ENCODE results near the gene DSCAM. TPM values are rescaled to one million over a fixed set of nuclear protein-coding genes. Genes with fewer than 3 reads are reported as not detected.
"Not testable (repeated sequence)": the region's sequence is repeated elsewhere in the genome, so short reads cannot be mapped to it uniquely, and the experiment has no call there.

DSCAM gene
- total RNA-seq, 1 experiment from 2014 or later, result not detected

DNA sequence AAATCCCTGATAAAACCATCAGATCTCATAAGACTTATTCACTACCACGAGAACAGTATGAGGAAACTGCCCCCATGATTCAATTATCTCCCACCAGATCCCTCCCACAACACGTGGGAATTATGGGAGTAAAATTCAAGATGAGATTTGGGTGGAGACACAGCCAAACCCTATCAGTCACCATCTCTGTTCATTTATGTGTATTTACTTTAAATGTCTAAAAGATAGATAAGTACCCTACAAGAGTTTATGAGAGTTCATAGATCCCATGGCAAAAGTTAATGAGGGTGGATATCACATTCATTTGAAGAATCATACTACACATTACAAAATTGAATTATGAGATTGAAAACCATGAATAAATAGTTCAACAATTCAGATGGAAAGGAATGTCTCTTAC is 526.2 kb downstream of the DSCAM start:
- DNase-seq (ENCODE audit: low spot score), result not testable (repeated sequence)

DNA sequence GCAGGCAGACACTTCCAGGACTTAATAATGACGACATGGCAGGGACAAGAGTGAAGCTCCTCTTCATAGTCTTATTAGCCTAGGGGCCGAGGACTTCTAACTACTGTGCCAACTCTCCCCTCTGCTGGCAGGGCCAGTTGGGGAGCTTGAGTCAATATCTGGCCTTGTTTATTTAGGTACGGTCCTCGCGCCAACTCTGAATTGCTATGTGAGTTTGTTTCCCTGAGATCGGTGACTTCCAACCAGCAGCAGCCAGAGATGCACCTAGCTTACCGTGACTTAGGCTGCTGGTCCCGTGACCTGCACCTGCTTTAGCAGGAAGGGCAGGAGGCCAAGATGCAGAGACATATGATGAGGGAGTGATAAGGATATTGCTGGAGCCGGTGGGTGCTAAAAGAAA is 528.6 kb downstream of the DSCAM start:
- DNase-seq (ENCODE audit: low spot score), result no peak

DNA sequence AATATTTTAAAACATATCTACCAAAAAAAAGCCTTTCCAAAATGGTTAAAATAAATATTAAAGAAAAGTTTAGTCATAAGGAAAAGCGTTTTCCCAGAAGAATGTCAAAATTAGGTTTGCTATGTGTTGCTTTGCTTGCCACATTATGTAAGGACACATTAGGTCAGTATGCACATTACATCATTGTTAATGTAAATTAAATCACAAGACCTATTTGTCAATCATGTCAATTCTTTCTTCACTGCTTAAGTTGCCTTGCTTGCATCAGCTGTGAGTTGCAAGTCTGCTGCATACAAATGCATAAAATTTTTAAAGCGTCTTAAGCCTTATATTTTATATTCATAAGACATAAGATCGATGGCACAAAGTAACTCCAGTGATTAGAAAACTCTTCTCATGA is 530.9 kb downstream of the DSCAM start:
- DNase-seq (ENCODE audit: low spot score), result no peak

DNA sequence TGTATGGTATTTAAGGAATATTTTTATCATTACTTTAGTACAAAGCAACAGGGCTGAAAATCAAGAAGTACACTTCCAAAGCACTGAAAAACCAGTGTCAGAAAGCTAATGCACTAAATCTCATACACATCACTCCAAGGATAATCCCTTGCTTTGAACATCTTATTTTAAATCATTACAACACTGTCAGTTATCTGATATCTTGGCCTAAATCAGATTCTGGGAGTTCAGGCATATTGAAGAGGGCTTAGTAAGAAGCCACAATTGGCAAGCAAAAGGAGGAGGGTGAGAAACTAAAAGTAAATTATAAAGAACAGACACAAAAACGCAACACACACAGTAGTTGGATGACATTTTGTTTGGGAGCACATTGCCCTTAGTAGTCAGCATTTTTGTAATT is 531.3 kb downstream of the DSCAM start:
- no peak for DNase-seq (ENCODE audit: low spot score)

DNA sequence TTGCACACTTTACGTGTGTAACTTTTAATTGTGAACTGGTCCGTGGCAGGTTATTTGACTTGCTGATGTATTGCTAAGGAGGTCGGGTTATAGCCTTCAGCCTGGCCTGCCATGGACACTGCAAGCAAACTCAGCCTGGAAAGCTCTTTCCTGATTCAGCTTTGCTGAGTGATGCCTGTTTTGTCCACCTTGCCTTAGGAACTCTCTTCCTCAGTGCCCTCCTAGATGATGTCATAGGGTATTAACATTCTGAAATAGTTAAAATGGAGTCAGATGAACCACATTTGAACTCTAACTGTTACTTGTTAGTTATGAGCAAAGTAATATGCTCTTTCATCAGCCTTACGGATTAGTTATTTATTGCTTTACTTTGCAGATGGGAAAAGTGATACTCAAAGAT is 533.7 kb downstream of the DSCAM start:
- no peak for DNase-seq (ENCODE audit: low spot score)

DNA sequence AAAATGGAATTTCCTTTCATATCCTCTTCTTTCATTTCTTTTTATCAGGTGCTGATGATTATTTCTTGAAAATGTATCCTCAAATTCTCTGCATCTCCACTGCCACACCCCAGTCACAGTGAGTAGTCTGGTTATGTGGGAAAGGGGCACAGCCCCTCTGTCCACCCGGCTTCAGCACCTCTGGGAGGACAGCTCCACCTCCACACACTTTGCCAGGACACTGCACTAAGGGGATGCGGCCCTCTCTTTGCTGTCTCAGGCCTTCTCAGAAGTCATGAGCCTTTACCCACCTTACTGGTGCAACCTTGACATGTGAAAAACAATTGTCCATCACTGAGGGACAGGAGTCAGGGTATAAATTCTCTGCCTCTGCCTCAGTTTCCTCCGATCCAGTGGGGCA is 546.7 kb downstream of the DSCAM start:
- no peak for DNase-seq (ENCODE audit: low spot score)

DNA sequence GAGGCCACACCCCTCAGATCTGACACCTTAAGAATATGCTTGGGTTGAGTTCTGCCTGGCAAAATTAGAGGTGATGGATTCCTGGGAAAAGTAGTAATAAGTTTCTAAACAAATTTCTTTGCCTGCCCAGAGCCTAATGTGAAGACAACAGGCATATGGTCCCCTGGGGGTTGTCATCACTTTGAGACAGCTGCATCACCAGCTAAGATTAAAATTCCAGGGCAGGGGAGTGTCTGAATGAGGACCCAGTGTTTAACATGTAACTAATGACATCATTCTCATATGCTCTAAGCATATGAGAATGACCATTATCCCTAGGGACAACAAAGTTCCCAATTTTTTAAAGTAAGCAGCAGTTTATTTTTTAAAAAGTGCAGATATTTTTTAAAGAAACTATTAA is 547.5 kb downstream of the DSCAM start:
- DNase-seq (ENCODE audit: low spot score), result no peak

DNA sequence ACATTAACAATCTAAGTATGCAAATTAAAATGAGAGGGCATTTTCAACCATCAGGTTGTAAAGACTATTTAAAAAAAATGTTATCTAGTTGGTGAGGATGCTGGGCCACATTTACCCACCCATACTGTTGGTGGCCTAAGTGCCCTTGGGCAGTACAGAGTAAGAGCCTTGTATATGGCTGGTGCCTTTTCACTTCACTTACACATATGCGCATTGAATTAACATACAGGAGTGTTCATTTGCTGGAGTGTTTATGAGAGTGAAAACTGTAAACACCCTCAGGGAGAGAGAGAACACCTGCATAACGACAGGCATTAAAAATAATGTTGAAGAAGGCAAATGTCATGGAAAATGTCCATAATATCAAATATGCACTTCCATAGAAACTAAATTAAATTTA is 552.6 kb downstream of the DSCAM start:
- DNase-seq (ENCODE audit: low spot score), result no peak

DNA sequence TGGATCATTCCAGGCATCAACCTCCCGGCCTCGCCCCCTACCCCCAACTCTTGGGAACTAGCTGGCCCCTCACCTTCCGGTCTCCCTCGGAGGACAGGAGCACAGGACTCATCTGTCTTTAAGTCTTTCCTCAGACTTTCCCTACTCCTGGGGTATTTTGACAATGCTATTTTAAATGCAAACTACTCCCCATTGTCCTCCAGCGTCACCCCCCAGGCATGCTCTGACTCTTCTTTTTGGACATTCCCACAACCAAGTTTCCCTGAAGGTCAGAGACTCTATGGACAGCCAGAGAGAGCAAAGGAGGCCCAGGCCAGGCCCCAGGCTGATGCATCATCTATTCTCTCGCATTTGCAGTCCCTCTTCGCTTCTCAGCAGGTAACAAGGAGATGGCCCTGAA is 555.4 kb downstream of the DSCAM start:
- no peak for DNase-seq (ENCODE audit: low spot score)

DNA sequence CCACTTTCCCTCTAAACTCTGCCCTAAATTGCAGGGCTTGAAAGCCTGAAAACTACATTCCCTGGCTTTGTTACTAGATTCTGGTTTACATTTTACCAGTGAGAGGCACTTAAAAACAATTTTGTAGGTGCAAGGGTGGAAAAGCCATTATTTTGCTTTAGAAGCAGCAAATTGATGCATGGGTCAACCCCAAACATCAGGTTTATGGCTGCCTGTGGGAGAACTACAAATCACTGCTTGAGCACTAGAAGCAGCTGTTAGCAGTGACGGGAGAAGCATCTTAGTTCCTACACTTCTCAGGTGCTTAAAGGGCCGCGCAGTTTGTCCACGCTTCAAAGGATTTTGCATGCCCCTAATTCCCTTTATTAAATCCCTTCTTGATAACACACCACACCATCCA is 562.5 kb downstream of the DSCAM start:
- DNase-seq (ENCODE audit: low spot score), result no peak

DNA sequence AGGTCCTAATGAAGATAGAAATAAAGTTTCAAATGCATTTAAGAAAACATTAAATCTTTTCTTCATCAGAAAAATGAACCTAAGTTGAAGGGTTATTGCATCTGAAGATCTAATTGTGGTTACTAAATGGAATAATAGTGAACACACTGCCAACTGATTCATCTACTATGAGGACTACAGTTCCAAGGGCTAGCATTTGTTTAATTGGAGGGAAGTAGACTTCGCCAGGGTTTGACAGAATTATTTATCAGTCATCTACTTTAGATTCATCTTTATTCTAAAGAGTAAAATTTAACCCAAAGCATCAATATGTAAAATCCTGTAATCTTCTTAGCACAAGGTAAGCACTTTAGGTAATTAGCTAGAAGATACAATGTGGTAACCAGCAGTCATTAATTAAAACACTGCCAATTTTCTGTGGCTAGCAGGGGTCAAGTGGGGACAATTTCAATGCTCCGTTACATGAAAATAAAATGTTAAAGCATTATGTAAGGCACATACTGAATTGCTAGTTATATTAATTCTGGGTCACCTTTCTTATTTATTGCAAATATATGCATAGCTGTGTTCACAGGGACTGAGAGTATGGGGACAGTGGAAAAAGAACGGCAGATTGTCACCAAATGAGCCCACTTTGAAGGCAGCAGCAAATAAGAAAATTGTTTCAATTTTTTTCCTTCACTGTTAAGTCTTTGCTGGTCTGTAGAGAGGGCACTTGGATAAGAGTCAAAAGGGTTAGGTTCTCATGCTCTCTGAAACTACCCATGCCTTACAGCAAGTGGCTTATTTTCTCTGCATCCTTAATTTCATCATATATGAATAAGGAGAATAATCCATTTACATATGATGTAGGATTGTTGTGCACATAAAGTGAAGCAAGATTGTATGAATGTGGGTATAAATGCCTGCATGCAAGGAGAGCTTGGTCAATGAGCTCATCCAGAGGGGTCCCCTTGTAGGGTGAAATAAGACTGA is 563.8 kb downstream of the DSCAM start:
- no peak for DNase-seq (ENCODE audit: low spot score)

DNA sequence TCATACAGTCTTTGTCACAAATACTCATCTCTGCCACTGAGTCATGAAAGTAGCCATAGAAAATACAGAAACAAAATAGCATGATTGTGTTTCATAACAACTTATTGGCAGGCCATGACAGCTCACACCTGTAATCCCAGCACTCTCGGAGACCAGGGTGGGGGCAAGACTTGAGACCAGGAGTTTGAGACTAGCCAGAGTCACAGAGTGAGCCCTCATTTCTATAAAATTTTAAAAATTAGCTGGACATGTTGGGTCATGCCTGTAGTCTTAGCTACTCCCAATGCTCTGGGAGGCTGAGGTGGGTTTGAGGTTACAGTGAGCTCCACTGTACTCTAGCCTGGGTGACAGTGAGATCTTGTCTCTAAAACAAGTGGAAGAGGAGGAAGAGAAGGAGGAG is 568.6 kb downstream of the DSCAM start:
- no peak for DNase-seq (ENCODE audit: low spot score)

DNA sequence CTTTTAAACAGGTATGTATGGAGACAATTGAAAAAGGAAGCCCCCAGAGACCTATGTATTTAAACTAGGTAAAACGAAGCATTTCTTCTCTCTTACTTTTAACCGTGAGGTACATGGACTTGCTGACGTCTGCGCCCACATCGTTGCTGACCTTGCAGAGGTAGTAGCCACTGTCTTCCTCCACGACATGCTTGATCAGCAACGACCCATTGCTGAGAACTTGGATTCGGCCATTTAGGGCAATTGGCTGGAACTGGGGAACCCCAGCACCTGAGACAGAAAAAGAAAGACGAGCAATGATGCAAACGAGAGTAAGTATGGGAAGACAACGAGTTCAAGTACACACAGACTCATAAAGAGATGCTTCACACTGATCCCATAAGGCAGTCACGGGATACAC is 571.0 kb downstream of the DSCAM start:
- DNase-seq (ENCODE audit: low spot score), result no peak

DNA sequence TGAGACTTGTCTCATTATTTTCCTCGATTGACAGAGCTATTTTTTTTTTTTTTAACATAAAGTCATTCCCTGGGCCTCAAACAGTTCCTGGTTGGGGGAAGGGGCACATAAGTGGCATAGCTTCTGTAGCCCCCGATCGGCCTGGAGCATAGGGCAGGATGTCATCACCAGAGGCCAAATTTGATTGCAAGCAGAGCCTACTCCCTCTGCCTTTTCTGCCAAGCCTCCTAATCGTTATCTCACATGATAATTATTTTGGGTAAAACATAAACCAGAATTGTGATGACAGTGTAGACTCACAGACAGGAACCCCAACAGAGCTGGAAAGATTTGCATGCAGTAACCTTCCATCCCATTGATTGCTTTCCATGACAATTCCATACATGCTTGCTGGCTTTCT is 574.9 kb downstream of the DSCAM start:
- no peak for DNase-seq (ENCODE audit: low spot score)

DNA sequence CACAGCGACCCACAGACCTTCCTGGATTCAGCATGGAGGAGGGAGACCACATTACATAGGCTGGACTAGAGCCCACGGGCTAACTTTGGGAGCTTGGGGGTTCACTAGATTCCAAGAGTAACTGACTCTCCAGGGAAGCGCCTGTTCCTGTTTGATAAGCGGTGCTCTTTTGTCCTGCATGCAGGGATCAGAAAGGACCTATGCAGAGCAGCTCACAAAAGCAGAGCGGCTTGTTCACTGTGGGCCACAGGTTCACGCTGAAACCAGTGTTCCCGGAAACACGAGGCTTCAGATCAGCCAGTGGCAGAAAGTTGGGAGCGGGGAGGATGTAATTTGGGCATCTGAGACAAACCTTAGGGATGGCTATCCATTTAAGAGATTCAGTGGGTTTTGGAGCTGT is 575.8 kb downstream of the DSCAM start:
- no peak for DNase-seq (ENCODE audit: low spot score)

DNA sequence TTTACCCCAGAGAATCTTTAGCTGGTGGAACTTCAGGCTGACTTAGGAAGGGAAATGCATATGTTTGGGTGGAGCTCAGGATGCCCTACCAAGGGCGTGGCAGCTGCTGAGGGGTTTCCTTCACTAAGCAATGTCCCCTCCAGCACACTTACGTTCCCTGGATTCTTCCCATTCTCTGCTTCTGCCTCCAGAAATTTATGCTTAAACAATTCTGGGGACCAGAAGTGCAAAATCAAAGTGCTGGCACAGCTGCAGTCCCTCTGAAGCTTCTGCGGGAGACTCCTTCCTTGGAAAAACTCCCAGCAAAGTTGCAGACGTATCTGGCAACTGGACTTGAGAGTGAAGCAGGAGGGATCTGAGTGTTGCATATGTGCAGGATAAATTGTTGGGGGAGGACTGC is 576.9 kb downstream of the DSCAM start:
- DNase-seq (ENCODE audit: low spot score), result no peak

DNA sequence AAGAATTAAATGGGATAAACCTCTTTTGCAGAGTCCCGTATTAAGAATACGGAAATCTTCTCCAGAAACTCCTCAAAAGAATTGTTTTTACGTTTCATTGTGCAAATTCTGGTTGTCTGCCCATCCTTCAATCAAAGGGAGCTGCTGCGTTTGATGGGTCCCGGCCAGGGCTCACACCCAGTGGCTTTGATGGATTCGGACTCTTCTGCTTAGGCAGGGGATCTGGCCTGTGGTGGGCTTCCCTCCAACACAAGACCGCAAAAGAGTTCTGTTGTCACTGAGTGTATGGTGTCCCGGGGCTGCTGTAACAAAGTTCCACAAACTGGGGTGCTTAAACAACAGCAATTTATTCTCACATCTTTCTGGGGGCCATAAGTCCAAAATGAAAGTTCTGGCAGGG is 577.7 kb downstream of the DSCAM start:
- no peak for DNase-seq (ENCODE audit: low spot score)

DNA sequence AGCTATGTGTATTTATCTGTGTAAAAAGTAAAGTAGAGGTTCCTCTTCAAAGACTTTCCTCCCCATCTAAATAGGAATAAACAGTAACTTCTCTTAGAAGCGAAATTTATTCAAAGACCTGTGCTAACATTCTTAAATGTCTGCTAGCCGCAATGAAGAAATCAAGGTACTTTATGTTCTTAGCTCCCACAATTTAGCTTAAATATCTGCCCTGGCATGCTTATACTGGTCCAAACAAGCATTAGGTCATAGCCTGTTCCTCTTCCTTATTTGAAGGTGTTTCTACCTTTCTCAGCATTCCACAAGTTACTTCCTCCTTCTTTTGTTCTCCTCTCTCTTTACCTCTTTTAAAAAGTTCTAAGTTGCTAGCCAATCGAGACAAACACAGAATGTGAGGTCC is 588.5 kb downstream of the DSCAM start:
- DNase-seq (ENCODE audit: low spot score), result not testable (repeated sequence)

DNA sequence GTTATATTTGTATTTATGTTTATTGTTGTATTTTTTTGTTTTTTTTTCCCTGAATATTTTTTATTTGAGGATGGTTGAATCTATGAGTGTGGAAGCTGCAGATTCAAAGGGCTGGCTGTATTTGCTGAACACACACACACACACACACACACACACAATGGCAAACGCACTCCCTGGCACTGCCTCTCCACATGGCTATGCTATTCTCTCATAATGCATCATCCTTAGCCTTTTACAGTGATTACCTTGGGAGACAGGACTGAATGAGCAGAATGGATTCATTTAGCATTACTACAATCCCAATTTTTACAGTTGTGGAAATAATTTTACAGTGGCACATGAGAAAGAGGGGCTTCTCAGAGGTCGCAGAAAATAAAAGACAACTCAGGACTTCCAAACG is 589.6 kb downstream of the DSCAM start:
- no peak for DNase-seq (ENCODE audit: low spot score)

DNA sequence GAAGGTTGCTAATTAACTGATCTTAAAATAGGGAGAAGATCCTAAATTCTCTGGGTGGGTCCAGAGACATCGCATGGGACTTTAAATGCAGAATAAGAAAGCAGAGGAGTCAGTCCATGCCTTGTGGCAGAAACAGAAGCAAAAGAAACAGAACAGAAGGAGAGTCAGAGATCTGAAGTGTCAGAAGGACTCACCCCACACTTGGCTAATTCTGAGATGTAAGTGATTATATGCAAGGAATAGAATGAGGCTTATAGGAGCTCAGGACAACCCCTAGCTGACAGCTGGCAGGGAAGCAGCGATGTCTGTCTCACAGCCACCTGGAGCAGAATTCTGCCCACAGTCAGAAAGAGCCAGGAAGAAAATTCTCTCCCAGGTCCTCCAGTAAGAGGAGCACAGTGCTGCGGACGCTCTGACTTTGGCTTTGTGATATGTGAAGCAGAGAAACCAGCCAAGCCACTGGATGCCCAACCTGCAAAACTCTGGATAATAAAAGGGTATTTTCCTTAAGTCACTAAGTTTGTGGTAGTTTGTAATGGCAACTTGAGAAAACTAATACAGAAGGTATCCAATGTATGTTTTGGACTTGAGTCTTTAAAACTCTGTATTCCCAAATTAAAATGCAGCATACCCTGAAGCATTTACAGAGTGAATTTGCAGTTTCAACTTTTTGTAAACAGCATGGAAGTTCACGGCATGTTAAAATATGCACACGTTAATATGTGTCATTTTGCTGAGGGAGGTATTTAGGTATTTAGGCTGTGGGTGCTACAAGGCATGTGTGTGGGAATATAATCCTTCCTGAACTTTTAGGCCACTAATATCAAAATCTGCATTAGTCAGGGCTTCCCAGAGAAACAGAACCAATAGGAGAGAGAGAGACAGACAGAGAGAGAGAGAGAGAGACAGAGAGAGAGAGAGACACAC is 591.2 kb downstream of the DSCAM start:
- no peak for DNase-seq (ENCODE audit: low spot score)

DNA sequence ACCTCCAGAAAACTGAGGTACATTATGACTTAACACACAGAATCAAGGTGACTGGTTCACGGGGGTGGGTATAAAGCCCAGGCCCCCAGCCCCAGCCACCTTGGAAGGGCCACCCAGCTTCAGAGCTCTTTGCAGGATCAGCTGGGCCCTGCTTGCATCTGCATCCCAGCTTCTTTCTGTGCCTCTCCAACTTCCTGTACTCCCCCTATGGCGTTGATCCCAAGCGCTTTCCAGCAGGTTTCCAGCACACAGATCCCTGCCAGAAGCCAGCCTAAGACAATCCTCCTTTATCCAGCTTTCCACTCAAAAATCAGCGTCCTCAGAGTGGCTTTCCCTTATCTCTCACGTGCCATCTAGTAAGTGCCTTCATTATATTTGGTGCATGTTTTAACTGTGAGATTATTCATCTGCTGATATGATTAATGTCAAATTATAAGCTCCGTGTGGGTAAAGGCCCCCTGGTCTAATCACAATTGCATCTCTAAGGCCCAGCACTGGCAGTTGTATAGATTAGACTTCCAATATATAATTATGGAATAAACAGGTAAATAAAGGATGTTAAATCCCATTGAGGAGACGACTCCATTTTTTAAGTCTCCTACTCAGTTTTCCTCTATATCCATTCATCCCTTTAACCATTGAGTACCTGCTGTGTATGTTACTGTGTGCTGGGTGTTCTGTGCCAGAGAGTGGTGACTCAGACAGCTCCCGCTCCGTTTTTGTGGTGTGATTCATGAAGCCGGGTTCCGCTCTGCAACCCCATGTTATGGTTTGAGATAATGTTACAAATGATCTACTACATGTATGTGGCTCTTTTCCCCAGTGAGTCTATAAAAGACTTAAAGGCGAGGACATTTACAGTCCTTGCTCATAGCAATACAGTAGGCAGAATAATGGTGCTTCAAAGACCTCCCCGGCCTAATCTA is 592.2 kb downstream of the DSCAM start:
- no peak for DNase-seq (ENCODE audit: low spot score)

DNA sequence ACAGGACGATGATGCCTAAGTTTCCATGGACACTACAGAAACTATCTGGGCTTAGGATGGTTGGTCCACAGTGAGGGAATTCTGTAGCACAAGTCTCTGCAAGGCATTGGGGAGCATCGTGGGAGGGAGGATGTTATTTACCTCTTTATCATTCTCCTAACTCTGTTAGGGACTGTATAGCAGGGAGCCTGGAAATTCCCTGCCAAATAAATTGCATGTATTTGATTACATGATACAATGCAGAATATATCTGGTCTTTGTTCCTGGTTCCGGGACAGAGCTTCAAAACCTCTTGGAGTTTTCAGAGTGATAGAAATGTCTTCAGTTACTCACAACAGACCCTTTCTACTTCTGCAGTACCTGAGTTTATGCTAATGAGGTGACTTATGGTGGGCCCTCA is 593.8 kb downstream of the DSCAM start:
- no peak for DNase-seq (ENCODE audit: low spot score)

All from A172 (cell line).